ENCODE data around the gene GATAD2A. TPM values are rescaled to one million over a fixed set of nuclear protein-coding genes. Genes with fewer than 3 reads are reported as not detected.

The GATAD2A gene
- total and polyA plus RNA-seq, 7 donors = 18.5 to 138 (median 30.2) TPM

GRCh38 chr19:19443283-19443682 is 37.8 kb downstream of the GATAD2A start:
- Histone ChIP-seq H3K36me3 (no peaks in the 10 kb centered on the region), H3K4me1 (peaks cover 0 to 13% (median 9%) of the 10 kb centered on the region in 4 donors), H3K4me3 (no peak overlapping the region), H3K9me3 (no peaks in the 10 kb centered on the region), H3K27me3 (no peaks in the 10 kb centered on the region), H3K27ac (no peak overlapping the region)
- no peak for TF ChIP-seq CTCF (IDR thresholded peaks at IDR 0.05)
- TF ChIP-seq POLR2AphosphoS5 (IDR thresholded peaks at IDR 0.05) = no peak
- TF ChIP-seq EP300 (IDR thresholded peaks at IDR 0.05) = no peak
- no peak for TF ChIP-seq POLR2A (IDR thresholded peaks at IDR 0.05)
- intact Hi-C loops (cut with DNase I) = no loop called here
- DNase-seq = no peak
- WGBS, 2 donors = 93% methylated on average over 9 of the region's 9 CpGs

- WGBS, 2 donors = 84 to 89% methylated on average over 11 of the region's 11 CpGs
- H3K27ac ChIP-seq = no peak overlapping the region
- no peaks in the 10 kb centered on the region for H3K9me3 ChIP-seq
- no peak for TF ChIP-seq EP300 (IDR thresholded peaks at IDR 0.05)
- no peak for TF ChIP-seq POLR2A (IDR thresholded peaks at IDR 0.05)
- no peak for TF ChIP-seq CTCF (IDR thresholded peaks at IDR 0.05)
- no peak for TF ChIP-seq POLR2AphosphoS5 (IDR thresholded peaks at IDR 0.05)
- H3K36me3 ChIP-seq = no peaks in the 10 kb centered on the region
- no peak for DNase-seq
- no peak overlapping the region for H3K4me3 ChIP-seq
- H3K27me3 ChIP-seq = no peaks in the 10 kb centered on the region
- intact Hi-C loops (cut with DNase I) = no loop called here
- H3K4me1 ChIP-seq = peaks cover 0 to 17% (median 8%) of the 10 kb centered on the region in 4 donors
Measured at GRCh38 chr19:19443902-19444680, 38.6 kb downstream of the GATAD2A start.

- no peak for DNase-seq
- Histone ChIP-seq H3K4me1 (peaks cover 0 to 17% (median 8%) of the 10 kb centered on the region in 4 donors), H3K9me3 (no peaks in the 10 kb centered on the region), H3K4me3 (no peak overlapping the region), H3K27ac (no peak overlapping the region), H3K36me3 (no peaks in the 10 kb centered on the region), H3K27me3 (no peaks in the 10 kb centered on the region)
- intact Hi-C loops (cut with DNase I) = no loop called here
- no peak for TF ChIP-seq POLR2AphosphoS5 (IDR thresholded peaks at IDR 0.05)
- no peak for TF ChIP-seq CTCF (IDR thresholded peaks at IDR 0.05)
- no peak for TF ChIP-seq EP300 (IDR thresholded peaks at IDR 0.05)
- no peak for TF ChIP-seq POLR2A (IDR thresholded peaks at IDR 0.05)
- 39 to 62% methylated on average over 4 of the region's 4 CpGs for WGBS, 2 donors
Measured at GRCh38 chr19:19444681-19445155, 39.2 kb downstream of the GATAD2A start.

GRCh38 chr19:19445288-19445687 is 39.8 kb downstream of the GATAD2A start:
- no peak for TF ChIP-seq POLR2AphosphoS5 (IDR thresholded peaks at IDR 0.05)
- TF ChIP-seq POLR2A (IDR thresholded peaks at IDR 0.05) = no peak
- no peak for TF ChIP-seq EP300 (IDR thresholded peaks at IDR 0.05)
- no peak for TF ChIP-seq CTCF (IDR thresholded peaks at IDR 0.05)
- DNase-seq = no peak
- no peaks in the 10 kb centered on the region for H3K9me3 ChIP-seq
- H3K27me3 ChIP-seq = no peaks in the 10 kb centered on the region
- no peak overlapping the region for H3K27ac ChIP-seq
- no peaks in the 10 kb centered on the region for H3K36me3 ChIP-seq
- H3K4me1 ChIP-seq = peaks cover 0 to 17% (median 8%) of the 10 kb centered on the region in 4 donors
- H3K4me3 ChIP-seq = no peak overlapping the region
- 11 to 33% methylated on average over 1 of the region's 1 CpG for WGBS, 2 donors
- intact Hi-C loops (cut with DNase I) = no loop called here

All from sigmoid colon (tissue), 7 donors.